ENCODE measurements around the gene ADAMTS17.
"Not testable (repeated sequence)": the region's sequence is repeated elsewhere in the genome, so short reads cannot be mapped to it uniquely, and the experiment has no call there.

Gene ADAMTS17

GRCh38 chr15:99955181-99955525 is 386.6 kb downstream of the ADAMTS17 start:
- peak; percentile 1 for DNase-seq (ENCODE audit: low spot score)

- DNase-seq (ENCODE audit: low spot score) = peak; percentile 1
Observed at GRCh38 chr15:99954361-99955180, 387.2 kb downstream of the ADAMTS17 start.

GRCh38 chr15:99953886-99954285 is 387.9 kb downstream of the ADAMTS17 start:
- no peak for DNase-seq (ENCODE audit: low spot score)

- DNase-seq (ENCODE audit: low spot score) = no peak
Observed at GRCh38 chr15:99951511-99951910, 390.3 kb downstream of the ADAMTS17 start.

GRCh38 chr15:99944131-99944530 is 397.6 kb downstream of the ADAMTS17 start:
- DNase-seq (ENCODE audit: low spot score) = no peak

- DNase-seq (ENCODE audit: low spot score) = no peak
Observed at GRCh38 chr15:99943466-99943865, 398.3 kb downstream of the ADAMTS17 start.

- no peak for DNase-seq (ENCODE audit: low spot score)
Observed at GRCh38 chr15:99932676-99933402, 408.9 kb downstream of the ADAMTS17 start.

GRCh38 chr15:99931703-99932603 is 409.8 kb downstream of the ADAMTS17 start:
- DNase-seq (ENCODE audit: low spot score) = no peak

GRCh38 chr15:99930696-99931095 is 411.1 kb downstream of the ADAMTS17 start:
- no peak for DNase-seq (ENCODE audit: low spot score)

GRCh38 chr15:99929266-99929665 is 412.5 kb downstream of the ADAMTS17 start:
- no peak for DNase-seq (ENCODE audit: low spot score)

GRCh38 chr15:99928429-99928981 is 413.3 kb downstream of the ADAMTS17 start:
- DNase-seq (ENCODE audit: low spot score) = peak; percentile 89

- not testable (repeated sequence) for DNase-seq (ENCODE audit: low spot score)
Observed at GRCh38 chr15:99926532-99926931, 415.2 kb downstream of the ADAMTS17 start.

- no peak for DNase-seq (ENCODE audit: low spot score)
Observed at GRCh38 chr15:99925661-99926461, 415.9 kb downstream of the ADAMTS17 start.

- no peak for DNase-seq (ENCODE audit: low spot score)
Observed at GRCh38 chr15:99923711-99924110, 418.1 kb downstream of the ADAMTS17 start.

Measured in AG08396 (cell line).